IMR-90 (cell line): ENCODE measurements around the gene KLHL29. TPM values are rescaled to one million over a fixed set of nuclear protein-coding genes. Genes with fewer than 3 reads are reported as not detected.

Source experiments
- ATAC-seq: fragments of 200-7000 bp; cut with Tn5 transposase; 2 replicates; pipeline ENCODE4 v1.9.1; 2020; ENCODE audit warnings: low read depth, mild to moderate bottlenecking, moderate library complexity
- BruUV-seq: library from RNA; stranded (reverse); fragments of 400-500 nt; replicated peaks from 2 replicates; lab custom pipeline; 2021; lab: Mats Ljungman, UMichigan
- CTCF ChIA-PET: fragments of 300-600 bp; formaldehyde crosslinking; extraction: SDS; loops from one replicate; lab custom pipeline; 2021; ENCODE audit warnings: antibody characterized with exemption; lab: Yijun Ruan, JAX
- POLR2A ChIA-PET: fragments of 300-600 bp; sonication (Branson Sonifier 250); formaldehyde crosslinking; loops from one replicate; lab custom pipeline; 2022; ENCODE audit warnings: antibody characterized with exemption; ENCODE audit not compliant: unreplicated experiment; lab: Charles Lee
- DNase-seq: peaks from one replicate; pipeline ENCODE4 v3.0.0; 2013
- H2AFZ ChIP-seq: replicated peaks from 2 replicates; pipeline ENCODE3; 2013; ENCODE audit warnings: low read length, mild to moderate bottlenecking; ENCODE audit not compliant: poor library complexity
- H2AK5ac ChIP-seq: 2 replicates; pipeline ENCODE4 v1.6.1; 2013; ENCODE audit warnings: low read depth, low read length, inconsistent platforms
- H2AK9ac ChIP-seq: replicated peaks from 2 replicates; pipeline ENCODE3; 2013; ENCODE audit warnings: mild to moderate bottlenecking, low read depth, low read length, moderate library complexity; ENCODE audit not compliant: poor library complexity
- H2BK120ac ChIP-seq: 2 replicates; pipeline ENCODE4 v1.6.1; 2013; ENCODE audit warnings: low read depth, low read length, inconsistent platforms
- H2BK15ac ChIP-seq: 3 replicates; pipeline ENCODE4 v1.6.1; 2013; ENCODE audit warnings: low read depth, low read length, inconsistent platforms
- H2BK20ac ChIP-seq: 2 replicates; pipeline ENCODE4 v1.6.1; 2013; ENCODE audit warnings: low read depth, mild to moderate bottlenecking, inconsistent platforms, low read length, moderate library complexity
- H2BK5ac ChIP-seq: 2 replicates; pipeline ENCODE4 v1.6.1; 2013; ENCODE audit warnings: mild to moderate bottlenecking, low read depth, low read length, inconsistent platforms; ENCODE audit not compliant: poor library complexity, severe bottlenecking
- H3K14ac ChIP-seq: replicated peaks from 2 replicates; pipeline ENCODE4 v1.6.1; 2013; ENCODE audit warnings: low read depth, low read length, inconsistent platforms
- H3K18ac ChIP-seq: 2 replicates; pipeline ENCODE4 v1.6.1; 2013; ENCODE audit warnings: low read depth, low read length, control low read depth
- H3K23ac ChIP-seq: 2 replicates; pipeline ENCODE4 v1.6.1; 2013; ENCODE audit warnings: low read depth, low read length, inconsistent platforms
- H3K27ac ChIP-seq: 2 replicates; pipeline ENCODE4 v1.5.1; 2013; ENCODE audit warnings: mild to moderate bottlenecking, control low read depth, low read length; ENCODE audit not compliant: insufficient read depth
- H3K27me3 ChIP-seq: 2 replicates; pipeline ENCODE4 v1.6.1; 2013; ENCODE audit warnings: low read length; ENCODE audit not compliant: control insufficient read depth, insufficient read depth
- H3K36me3 ChIP-seq: 2 replicates; pipeline ENCODE4 v1.6.1; 2013; ENCODE audit warnings: low read length, mixed read lengths; ENCODE audit not compliant: control insufficient read depth, insufficient read depth
- H3K4ac ChIP-seq: 2 replicates; pipeline ENCODE4 v1.6.1; 2013; ENCODE audit warnings: low read depth, low read length, inconsistent platforms
- H3K4me1 ChIP-seq: 2 replicates; pipeline ENCODE4 v1.6.1; 2013; ENCODE audit warnings: low read length, mixed read lengths; ENCODE audit not compliant: control insufficient read depth, insufficient read depth
- H3K4me2 ChIP-seq: 2 replicates; pipeline ENCODE4 v1.6.1; 2013; ENCODE audit warnings: low read depth, mild to moderate bottlenecking, control low read depth, low read length, moderate library complexity
- H3K4me3 ChIP-seq: 2 replicates; pipeline ENCODE4 v1.5.1; 2013; ENCODE audit warnings: low read depth, mild to moderate bottlenecking, control low read depth, low read length, moderate library complexity; ENCODE audit not compliant: insufficient read depth
- H3K56ac ChIP-seq: 2 replicates; pipeline ENCODE4 v1.6.1; 2013; ENCODE audit warnings: low read length, inconsistent platforms; ENCODE audit not compliant: insufficient read depth; ENCODE audit errors: extremely low read depth
- H3K79me1 ChIP-seq, 2 experiments: 2 replicates each; pipeline ENCODE4 v1.6.1; 2013; ENCODE audit warnings: low read length in 2 of 2, inconsistent platforms in 1 of 2, low read depth in 1 of 2
- H3K9ac ChIP-seq: 2 replicates; pipeline ENCODE4 v1.6.1; 2013; ENCODE audit warnings: low read depth, low read length, control low read depth
- H3K9me1 ChIP-seq: 2 replicates; pipeline ENCODE4 v1.6.1; 2013; ENCODE audit warnings: low read length, inconsistent platforms; ENCODE audit not compliant: insufficient read depth
- H3K9me3 ChIP-seq: 2 replicates; pipeline ENCODE4 v1.6.1; 2013; ENCODE audit warnings: low read length; ENCODE audit not compliant: control insufficient read depth, insufficient read depth
- H4K20me1 ChIP-seq: 2 replicates; pipeline ENCODE4 v1.6.1; 2013; ENCODE audit warnings: low read length, inconsistent platforms; ENCODE audit not compliant: insufficient read depth
- H4K5ac ChIP-seq: 2 replicates; pipeline ENCODE4 v1.6.1; 2013; ENCODE audit warnings: mild to moderate bottlenecking, low read depth, low read length, control low read depth
- H4K8ac ChIP-seq, 2 experiments: 2 replicates each; pipeline ENCODE4 v1.6.1; 2013; ENCODE audit warnings: low read depth in 2 of 2, low read length in 2 of 2, control low read depth in 1 of 2, inconsistent platforms in 1 of 2
- H4K91ac ChIP-seq: 2 replicates; pipeline ENCODE4 v1.6.1; 2013; ENCODE audit warnings: low read depth, low read length, inconsistent platforms; ENCODE audit not compliant: insufficient read depth
- BHLHE40 ChIP-seq: fragments of 150-350 bp; IDR thresholded peaks from 2 replicates; pipeline ENCODE4 v1.6.1; 2016; ENCODE audit warnings: mild to moderate bottlenecking, low read depth, low read length
- CEBPB ChIP-seq: IDR thresholded peaks from 2 replicates; pipeline ENCODE4 v1.6.1; 2012; ENCODE audit warnings: low read depth, low read length, improper control_type of control experiment
- ELK1 ChIP-seq: fragments of 150-350 bp; IDR thresholded peaks from 2 replicates; pipeline ENCODE4 v1.6.1; 2016; ENCODE audit warnings: low read depth, mild to moderate bottlenecking, low read length, moderate library complexity, borderline replicate concordance
- FOS ChIP-seq: fragments of 150-350 bp; IDR thresholded peaks from 2 replicates; pipeline ENCODE4 v1.6.1; 2016; ENCODE audit warnings: low read depth, low read length
- MAFK ChIP-seq: IDR thresholded peaks from 2 replicates; pipeline ENCODE4 v1.6.1; 2012; ENCODE audit warnings: low read depth, low read length, improper control_type of control experiment
- MXI1 ChIP-seq: IDR thresholded peaks from 2 replicates; pipeline ENCODE4 v1.6.1; 2012; ENCODE audit warnings: low read depth, mild to moderate bottlenecking, low read length, moderate library complexity, borderline replicate concordance
- RCOR1 ChIP-seq: IDR thresholded peaks from 2 replicates; pipeline ENCODE4 v1.6.1; 2012; ENCODE audit warnings: mild to moderate bottlenecking, low read length, improper control_type of control experiment; ENCODE audit not compliant: insufficient replicate concordance
- RFX5 ChIP-seq: IDR thresholded peaks from 2 replicates; pipeline ENCODE4 v1.8.0; 2012; ENCODE audit warnings: low read depth, mild to moderate bottlenecking, low read length, moderate library complexity
- whole genome bisulfite sequencing, 2 experiments: methylation state at CpG; one replicate each; pipeline versions ENCODE4 v1.1.5 to v1.1.7; 2013; ENCODE audit warnings: missing lambda C conversion rate in 2 of 2; ENCODE audit not compliant: insufficient read length in 1 of 2; ENCODE audit errors: extremely low coverage in 2 of 2; 5-methylcytosine and 5-hydroxymethylcytosine counted together
- dilution Hi-C: fragments of 300-500 bp; cut with HindIII; formaldehyde crosslinking; loops from one replicate; pipeline ENCODE4 v1.14.3; 2018; ENCODE audit warnings: low sequenced_read_pairs; ENCODE audit not compliant: unreplicated experiment
- in situ Hi-C: fragments of 300-500 bp; cut with MboI; formaldehyde crosslinking; loops from 3 replicates; pipeline ENCODE4 v1.14.3; 2019; ENCODE audit warnings: low sequenced_read_pairs, inconsistent platforms, mixed read lengths
- intact Hi-C: fragments of 100-400 bp; cut with micrococcal nuclease; formaldehyde crosslinking; loops from 2 replicates; pipeline ENCODE4 v1.10.0; 2022
- polyA plus RNA-seq, 3 experiments: library from polyadenylated mRNA; depleted of rRNA; stranded (reverse); fragments of >200 nt; gene quantifications; 2 replicates each; pipeline ENCODE4 v1.2.3, GENCODE V29; 2012; ENCODE audit warnings: low replicate concordance in 1 of 3
- total RNA-seq: library from RNA; depleted of rRNA; stranded (reverse); fragments of >200 nt; gene quantifications from 2 replicates; pipeline ENCODE4 v1.2.3, GENCODE V29; 2012

KLHL29 gene
- total and polyA plus RNA-seq, 2 of the 4 experiments (the other 2 are of a cell fraction), result 2.0 to 8.0 TPM

- H4K91ac ChIP-seq, result no peak overlapping the region
- H2BK20ac ChIP-seq, result no peak overlapping the region
- 100% methylated on average over 3 of the region's 7 CpGs; no CpG with 5 or more reads in 1 of the 2 experiments for WGBS, 2 experiments
- H4K8ac ChIP-seq, result no peak overlapping the region
- H3K4ac ChIP-seq, result no peak overlapping the region
- H2BK5ac ChIP-seq, result no peak overlapping the region
- POLR2A ChIA-PET, result no interaction called here
- H3K9me3 ChIP-seq, result 0 out of 2 replicates have a peak, but pooled peaks cover 2% of the 10 kb centered on the region
- no peak overlapping the region for H2AFZ ChIP-seq
- no peak overlapping the region for H2BK120ac ChIP-seq
- H2BK15ac ChIP-seq, result no peak overlapping the region
- CTCF ChIA-PET, result no interaction called here
- no peaks in the 10 kb centered on the region for H3K27me3 ChIP-seq
- ATAC-seq, result no peak
- H3K4me1 ChIP-seq, result peaks cover 13% of the 10 kb centered on the region; the same call in 1 of the 2 replicates
- no peak overlapping the region for H3K14ac ChIP-seq
- 0 out of 4 replicates have a peak, but pooled peaks cover 0 to 4% of the 10 kb centered on the region in 2 experiments for H3K79me1 ChIP-seq
- no peak for DNase-seq
- intact Hi-C loops, result loop anchor here (5.0 kb wide), 1 partner anchor 218 kb away; no protein-coding TSS in a partner anchor
- H3K4me2 ChIP-seq, result no peak overlapping the region
- no peak overlapping the region for H3K18ac ChIP-seq
- H2AK5ac ChIP-seq, result no peak overlapping the region
- H2AK9ac ChIP-seq, result no peak overlapping the region
- H3K9ac ChIP-seq, result no peak overlapping the region
- H3K4me3 ChIP-seq, result no peak overlapping the region
- no peak overlapping the region for H3K56ac ChIP-seq
- H3K27ac ChIP-seq, result no peak overlapping the region
- no TSS peak for BruUV-seq
- in situ Hi-C loops, result no loop called here
- no peak overlapping the region for H3K23ac ChIP-seq
- H3K36me3 ChIP-seq, result no peaks in the 10 kb centered on the region
- TF ChIP-seq CEBPB (no peak), MAFK (no peak), RFX5 (no peak), RCOR1 (no peak), MXI1 (no peak), BHLHE40 (no peak), FOS (no peak), ELK1 (no peak)
- H3K9me1 ChIP-seq, result peaks cover 2% of the 10 kb centered on the region; the same call in 1 of the 2 replicates
- H4K20me1 ChIP-seq, result peaks cover 3% of the 10 kb centered on the region; the same call in 1 of the 2 replicates
- dilution Hi-C loops, result no loop called here
- no peak overlapping the region for H4K5ac ChIP-seq
Measured at GRCh38 chr2:23619941-23620340, 235.0 kb downstream of the KLHL29 start.
